ENCODE data around the gene GSE1.
A peak's percentile ranks its signal among the peaks of the same experiment; 100 is the strongest.
"Not testable (repeated sequence)": the region's sequence is repeated elsewhere in the genome, so short reads cannot be mapped to it uniquely, and the experiment has no call there.

The GSE1 gene

GRCh38 chr16:85590506-85590832 lies 22.7 kb upstream of the GSE1 start:
- Histone ChIP-seq H3K27ac (ENCODE audit: insufficient read depth in 1 of 2, low read depth in 1 of 2, low read length in 2 of 2, poor library complexity in 1 of 2, severe bottlenecking in 2 of 2) (no peak overlapping the region), H3K4me1 (ENCODE audit: control extremely low read depth in 1 of 4, control insufficient read depth in 4 of 4, insufficient read depth in 4 of 4, low read length in 3 of 4) (peaks cover 7 to 28% (median 20%) of the 10 kb centered on the region in 4 experiments), H3K27me3 (replicated peaks in 2 of 5; ENCODE audit: control insufficient read depth in 4 of 5, insufficient read depth in 5 of 5, low read length in 4 of 5) (no peaks in the 10 kb centered on the region), H3K36me3 (ENCODE audit: control insufficient read depth in 4 of 4, insufficient read depth in 4 of 4, low read length in 3 of 4) (peaks cover 0 to 4% (median 2%) of the 10 kb centered on the region in 4 experiments), H3K4me3 (ENCODE audit: control insufficient read depth in 1 of 7, extremely low read depth in 1 of 7, insufficient read depth in 4 of 7, low read depth in 2 of 7, low read length in 6 of 7) (no peak overlapping the region), H3K9me3 (ENCODE audit: control extremely low read depth in 1 of 5, control insufficient read depth in 4 of 5, insufficient read depth in 2 of 5, low read depth in 1 of 5, low read length in 4 of 5) (no peaks in the 10 kb centered on the region)
- POLR2A ChIA-PET = no interaction called here
- no peak for DNase-seq
- WGBS (ENCODE audit: insufficient coverage) = 98% methylated on average over 7 of the region's 12 CpGs
- CTCF ChIA-PET = interaction anchor here (2.9 kb wide), 1 partner anchor 12 kb away, joined by 8 read pairs; no protein-coding TSS in a partner anchor

- ChIA-PET POLR2A (interaction anchor here (0.6 kb wide), 1 partner anchor 14 kb away, joined by 4 read pairs; no protein-coding TSS in a partner anchor), CTCF (interaction anchor here (0.9 to 2.9 kb wide), 4 partner anchors 13 to 34 kb away, joined by 4 to 11 read pairs (median 7); no protein-coding TSS in a partner anchor)
- Histone ChIP-seq H3K27me3 (replicated peaks in 2 of 5; ENCODE audit: control insufficient read depth in 4 of 5, insufficient read depth in 5 of 5, low read length in 4 of 5) (no peaks in the 10 kb centered on the region), H3K27ac (ENCODE audit: insufficient read depth in 1 of 2, low read depth in 1 of 2, low read length in 2 of 2, poor library complexity in 1 of 2, severe bottlenecking in 2 of 2) (no peak overlapping the region), H3K4me1 (ENCODE audit: control extremely low read depth in 1 of 4, control insufficient read depth in 4 of 4, insufficient read depth in 4 of 4, low read length in 3 of 4) (peaks cover 8 to 30% (median 21%) of the 10 kb centered on the region in 4 experiments), H3K9me3 (ENCODE audit: control extremely low read depth in 1 of 5, control insufficient read depth in 4 of 5, insufficient read depth in 2 of 5, low read depth in 1 of 5, low read length in 4 of 5) (no peaks in the 10 kb centered on the region), H3K4me3 (ENCODE audit: control insufficient read depth in 1 of 7, extremely low read depth in 1 of 7, insufficient read depth in 4 of 7, low read depth in 2 of 7, low read length in 6 of 7) (no peak overlapping the region), H3K36me3 (ENCODE audit: control insufficient read depth in 4 of 4, insufficient read depth in 4 of 4, low read length in 3 of 4) (peaks cover 0 to 3% (median under 1%) of the 10 kb centered on the region in 4 experiments)
- 84% methylated on average over 6 of the region's 11 CpGs for WGBS (ENCODE audit: insufficient coverage)
- DNase-seq = no peak
Measured at GRCh38 chr16:85591381-85591780, 21.7 kb upstream of the GSE1 start.

- CTCF ChIA-PET = interaction anchor here (0.9 to 2.9 kb wide), 7 partner anchors 11 to 190 kb away, joined by 3 to 11 read pairs (median 6); no protein-coding TSS in a partner anchor
- H3K36me3 ChIP-seq (ENCODE audit: control insufficient read depth in 4 of 4, insufficient read depth in 4 of 4, low read length in 3 of 4); H3K9me3 ChIP-seq (ENCODE audit: control extremely low read depth in 1 of 5, control insufficient read depth in 4 of 5, insufficient read depth in 2 of 5, low read depth in 1 of 5, low read length in 4 of 5); POLR2A ChIA-PET; H3K27me3 ChIP-seq (replicated peaks in 2 of 5; ENCODE audit: control insufficient read depth in 4 of 5, insufficient read depth in 5 of 5, low read length in 4 of 5); H3K27ac ChIP-seq (ENCODE audit: insufficient read depth in 1 of 2, low read depth in 1 of 2, low read length in 2 of 2, poor library complexity in 1 of 2, severe bottlenecking in 2 of 2); H3K4me3 ChIP-seq (ENCODE audit: control insufficient read depth in 1 of 7, extremely low read depth in 1 of 7, insufficient read depth in 4 of 7, low read depth in 2 of 7, low read length in 6 of 7); DNase-seq: not testable (repeated sequence)
- 86% methylated on average over 5 of the region's 8 CpGs for WGBS (ENCODE audit: insufficient coverage)
- peaks cover 8 to 30% (median 21%) of the 10 kb centered on the region in 4 experiments for H3K4me1 ChIP-seq (ENCODE audit: control extremely low read depth in 1 of 4, control insufficient read depth in 4 of 4, insufficient read depth in 4 of 4, low read length in 3 of 4)
Measured at GRCh38 chr16:85592277-85592676, 20.8 kb upstream of the GSE1 start.

- Histone ChIP-seq H3K9me3 (ENCODE audit: control extremely low read depth in 1 of 5, control insufficient read depth in 4 of 5, insufficient read depth in 2 of 5, low read depth in 1 of 5, low read length in 4 of 5) (no peaks in the 10 kb centered on the region), H3K27me3 (replicated peaks in 2 of 5; ENCODE audit: control insufficient read depth in 4 of 5, insufficient read depth in 5 of 5, low read length in 4 of 5) (no peaks in the 10 kb centered on the region), H3K4me3 (ENCODE audit: control insufficient read depth in 1 of 7, extremely low read depth in 1 of 7, insufficient read depth in 4 of 7, low read depth in 2 of 7, low read length in 6 of 7) (no peak overlapping the region), H3K4me1 (ENCODE audit: control extremely low read depth in 1 of 4, control insufficient read depth in 4 of 4, insufficient read depth in 4 of 4, low read length in 3 of 4) (peaks cover 8 to 30% (median 21%) of the 10 kb centered on the region in 4 experiments), H3K27ac (ENCODE audit: insufficient read depth in 1 of 2, low read depth in 1 of 2, low read length in 2 of 2, poor library complexity in 1 of 2, severe bottlenecking in 2 of 2) (no peak overlapping the region), H3K36me3 (ENCODE audit: control insufficient read depth in 4 of 4, insufficient read depth in 4 of 4, low read length in 3 of 4) (peaks cover 0 to 5% (median under 1%) of the 10 kb centered on the region in 4 experiments)
- POLR2A ChIA-PET = no interaction called here
- 98% methylated on average over 8 of the region's 12 CpGs for WGBS (ENCODE audit: insufficient coverage)
- no peak for DNase-seq
- CTCF ChIA-PET = interaction anchor here (1.1 to 2.9 kb wide), 8 partner anchors 11 to 191 kb away, joined by 3 to 11 read pairs (median 5); no protein-coding TSS in a partner anchor
Measured at GRCh38 chr16:85592700-85593493, 20.2 kb upstream of the GSE1 start.

- Histone ChIP-seq H3K36me3 (ENCODE audit: control insufficient read depth in 4 of 4, insufficient read depth in 4 of 4, low read length in 3 of 4) (peaks cover 0 to 9% (median under 1%) of the 10 kb centered on the region in 4 experiments), H3K4me3 (ENCODE audit: control insufficient read depth in 1 of 7, extremely low read depth in 1 of 7, insufficient read depth in 4 of 7, low read depth in 2 of 7, low read length in 6 of 7) (no peak overlapping the region), H3K4me1 (ENCODE audit: control extremely low read depth in 1 of 4, control insufficient read depth in 4 of 4, insufficient read depth in 4 of 4, low read length in 3 of 4) (peaks cover 8 to 30% (median 21%) of the 10 kb centered on the region in 4 experiments), H3K27me3 (replicated peaks in 2 of 5; ENCODE audit: control insufficient read depth in 4 of 5, insufficient read depth in 5 of 5, low read length in 4 of 5) (no peaks in the 10 kb centered on the region), H3K9me3 (ENCODE audit: control extremely low read depth in 1 of 5, control insufficient read depth in 4 of 5, insufficient read depth in 2 of 5, low read depth in 1 of 5, low read length in 4 of 5) (no peaks in the 10 kb centered on the region), H3K27ac (ENCODE audit: insufficient read depth in 1 of 2, low read depth in 1 of 2, low read length in 2 of 2, poor library complexity in 1 of 2, severe bottlenecking in 2 of 2) (no peak overlapping the region)
- POLR2A ChIA-PET = interaction anchor here (0.6 kb wide), 1 partner anchor 40 kb away, joined by 3 read pairs; no protein-coding TSS in a partner anchor
- DNase-seq = peak in 2 of 3 donors; percentile 57 to 68
- CTCF ChIA-PET = interaction anchor here (1.1 to 2.8 kb wide), 5 partner anchors 12 to 175 kb away, joined by 3 to 11 read pairs (median 6); no protein-coding TSS in a partner anchor
- 60% methylated on average over 11 of the region's 21 CpGs for WGBS (ENCODE audit: insufficient coverage)
Measured at GRCh38 chr16:85593494-85594221, 19.5 kb upstream of the GSE1 start.

- CTCF ChIA-PET = interaction anchor here (1.1 to 2.8 kb wide), 3 partner anchors 12 to 176 kb away, joined by 3 to 11 read pairs (median 4); no protein-coding TSS in a partner anchor
- POLR2A ChIA-PET = interaction anchor here (0.6 kb wide), 1 partner anchor 40 kb away, joined by 3 read pairs; no protein-coding TSS in a partner anchor
- H3K27ac ChIP-seq (ENCODE audit: insufficient read depth in 1 of 2, low read depth in 1 of 2, low read length in 2 of 2, poor library complexity in 1 of 2, severe bottlenecking in 2 of 2) = no peak overlapping the region
- WGBS (ENCODE audit: insufficient coverage) = 91% methylated on average over 23 of the region's 24 CpGs
- no peak for DNase-seq
- no peaks in the 10 kb centered on the region for H3K27me3 ChIP-seq (replicated peaks in 2 of 5; ENCODE audit: control insufficient read depth in 4 of 5, insufficient read depth in 5 of 5, low read length in 4 of 5)
- H3K4me1 ChIP-seq (ENCODE audit: control extremely low read depth in 1 of 4, control insufficient read depth in 4 of 4, insufficient read depth in 4 of 4, low read length in 3 of 4) = peaks cover 8 to 30% (median 21%) of the 10 kb centered on the region in 4 experiments
- H3K9me3 ChIP-seq (ENCODE audit: control extremely low read depth in 1 of 5, control insufficient read depth in 4 of 5, insufficient read depth in 2 of 5, low read depth in 1 of 5, low read length in 4 of 5) = no peaks in the 10 kb centered on the region
- H3K4me3 ChIP-seq (ENCODE audit: control insufficient read depth in 1 of 7, extremely low read depth in 1 of 7, insufficient read depth in 4 of 7, low read depth in 2 of 7, low read length in 6 of 7) = no peak overlapping the region
- H3K36me3 ChIP-seq (ENCODE audit: control insufficient read depth in 4 of 4, insufficient read depth in 4 of 4, low read length in 3 of 4) = peaks cover 0 to 9% (median under 1%) of the 10 kb centered on the region in 4 experiments
Measured at GRCh38 chr16:85594273-85594977, 18.7 kb upstream of the GSE1 start.

Data from common myeloid progenitor, CD34-positive (primary cell).